HG02970 (cell line): Measurements from ENCODE around the gene ABHD5.
"Not testable (repeated sequence)": the region's sequence is repeated elsewhere in the genome, so short reads cannot be mapped to it uniquely, and the experiment has no call there.

Source experiments
- ATAC-seq: cut with Tn5 transposase; IDR thresholded peaks from one replicate; pipeline ENCODE4 v1.9.1; 2021; ENCODE audit warnings: mild to moderate bottlenecking, moderate library complexity, moderate number of reproducible peaks; ENCODE audit not compliant: unreplicated experiment, low FRiP score

The ABHD5 gene

DNA sequence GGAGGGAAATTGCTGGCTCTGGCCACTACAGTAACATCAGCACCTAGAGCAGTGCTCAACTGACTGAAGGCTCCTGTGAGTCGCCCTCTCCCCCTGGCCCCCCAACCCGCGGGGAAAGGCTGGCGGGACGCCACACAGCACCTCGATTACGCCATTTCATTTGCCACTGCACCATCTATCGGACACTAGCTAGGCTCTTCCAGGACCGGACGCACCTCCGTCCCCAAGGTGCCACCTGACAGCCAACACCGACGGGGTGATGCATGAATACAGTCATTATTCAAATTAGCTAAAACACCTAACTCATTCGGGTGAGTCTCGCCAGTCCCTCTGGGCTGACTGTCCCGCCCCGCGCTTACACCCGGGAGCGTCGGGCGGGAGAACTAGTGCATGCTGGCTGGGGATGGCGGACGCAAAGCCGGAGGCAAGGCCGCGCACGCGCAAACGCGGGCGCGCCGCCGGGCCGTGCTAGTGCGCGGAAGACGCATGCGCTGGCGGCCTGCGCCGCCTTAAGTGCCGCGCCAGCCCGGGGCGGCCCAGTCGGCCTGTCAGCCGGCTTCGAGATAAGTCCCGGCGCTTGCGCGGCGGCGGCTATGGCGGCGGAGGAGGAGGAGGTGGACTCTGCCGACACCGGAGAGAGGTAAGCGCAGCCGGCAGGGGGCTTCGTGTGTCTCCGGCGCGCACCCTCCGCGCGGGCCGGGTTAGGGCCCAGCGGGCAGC is at the start of gene ABHD5:
Gene ABHD5 (plus strand): TSS at position 539 of the 720 bp plus-strand sequence. CDS start 55 bp downstream, at position 594.
- ATAC-seq: peak; percentile 82

DNA sequence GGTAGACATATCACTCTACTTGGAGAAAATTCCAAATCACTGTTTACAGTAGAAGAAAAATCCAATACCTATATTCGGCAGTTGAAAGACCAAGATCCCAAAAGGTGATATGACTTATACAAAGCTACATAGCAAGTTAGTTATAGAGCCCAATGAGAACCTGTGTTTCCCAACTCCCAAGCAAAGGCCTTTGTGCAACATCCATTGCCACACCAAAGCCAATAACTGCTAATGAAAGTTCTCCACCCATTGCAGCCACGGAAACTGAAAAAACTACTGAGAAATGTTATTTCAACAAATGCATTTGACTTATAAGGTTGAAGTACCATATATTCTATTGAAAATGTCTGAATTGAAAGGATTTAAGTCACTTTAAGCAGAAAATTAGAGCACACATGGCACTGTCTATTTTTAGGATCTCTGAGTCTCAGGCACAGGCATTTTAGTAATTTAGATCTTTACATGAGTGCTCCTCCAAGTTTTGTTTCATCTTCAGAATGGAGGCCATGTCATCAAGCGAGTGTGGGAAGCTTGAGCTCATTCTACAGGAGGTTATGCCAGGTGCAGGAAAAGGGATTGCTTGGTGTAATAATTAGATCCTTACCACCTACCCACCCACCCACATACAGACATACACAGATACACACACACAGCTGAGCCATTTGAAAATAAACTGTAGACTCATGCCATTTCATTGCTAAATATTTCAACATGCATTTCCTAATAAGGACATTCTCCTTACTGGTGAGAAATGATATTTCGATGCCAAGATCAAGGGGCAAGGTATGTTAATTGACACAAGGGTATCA is 49.2 kb upstream of the ABHD5 start:
- no peak for ATAC-seq

DNA sequence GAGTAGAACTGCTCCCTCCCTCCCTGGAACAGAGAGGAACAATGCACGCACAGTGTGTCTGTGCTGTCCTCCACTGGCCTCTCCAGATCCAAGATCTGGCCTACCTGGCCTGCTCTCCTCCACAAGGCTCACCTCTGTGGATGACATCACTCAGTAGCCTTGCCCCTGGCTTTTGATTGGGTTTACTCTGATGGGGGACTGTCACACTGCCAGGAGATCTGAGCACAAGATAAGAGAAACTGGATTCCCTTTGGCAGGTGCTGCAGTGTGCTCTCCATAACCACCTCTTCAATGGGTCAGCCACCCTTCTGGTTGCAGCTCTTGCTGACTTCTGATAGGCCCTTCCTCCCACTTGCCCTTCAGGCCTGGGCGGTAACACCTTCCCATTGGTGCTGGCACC is 46.3 kb upstream of the ABHD5 start:
- ATAC-seq: no peak

DNA sequence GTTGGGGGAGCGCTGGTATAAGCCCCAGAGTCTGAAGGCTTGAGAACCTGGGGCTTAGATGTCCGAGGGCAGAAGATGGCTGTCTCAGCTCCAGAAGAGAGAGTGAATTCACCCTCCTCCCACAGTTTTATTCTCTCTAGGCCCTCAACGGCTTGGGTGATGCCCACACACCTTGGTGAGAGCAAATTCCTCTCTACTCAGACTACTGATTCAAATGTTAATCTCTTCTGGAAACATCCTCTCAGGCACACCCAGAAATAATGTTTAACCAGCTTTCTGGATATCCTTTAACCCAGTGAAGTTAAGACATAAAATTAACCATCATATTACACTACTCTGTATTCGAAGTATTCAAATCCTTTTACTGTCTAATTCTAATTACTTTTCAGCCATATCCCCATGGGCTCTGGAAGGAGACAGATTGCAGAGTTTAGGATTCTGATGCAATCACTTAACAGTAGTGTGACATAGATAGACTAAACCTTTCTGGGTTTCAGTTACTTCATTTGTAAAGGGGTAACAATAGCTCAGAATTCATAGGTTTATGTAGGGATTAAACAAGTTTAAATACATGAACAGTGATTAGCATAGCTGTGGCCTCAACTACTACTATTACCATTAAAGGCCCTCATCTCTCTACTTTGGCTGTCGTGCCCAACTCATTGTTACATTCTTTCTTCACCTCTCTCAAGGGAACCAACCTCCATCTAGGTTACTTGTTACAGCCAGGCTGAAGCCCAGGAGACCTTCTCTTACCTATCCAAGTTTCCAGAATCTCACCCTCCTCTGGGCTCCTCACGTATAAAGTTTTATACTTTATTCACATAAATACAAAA is 43.2 kb upstream of the ABHD5 start:
- no peak for ATAC-seq

DNA sequence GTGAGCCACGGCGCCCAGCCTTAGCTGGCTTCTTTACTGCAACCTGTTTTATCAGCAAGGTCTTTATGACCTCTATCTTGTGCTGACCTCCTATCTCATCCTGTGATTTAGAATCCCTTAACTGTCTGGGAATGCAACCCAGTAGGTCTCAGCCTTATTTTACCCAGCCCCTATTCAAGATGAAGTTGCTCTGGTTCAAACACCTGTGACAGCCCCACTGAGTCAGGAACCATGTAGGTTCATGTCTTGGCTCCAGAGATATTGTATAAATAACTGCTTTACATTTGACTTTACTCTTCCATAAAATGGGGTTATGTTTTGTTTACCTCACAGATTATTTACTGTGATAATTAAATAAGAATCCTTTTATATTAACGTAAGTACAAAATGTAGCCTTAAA is 41.8 kb upstream of the ABHD5 start:
- no peak for ATAC-seq

DNA sequence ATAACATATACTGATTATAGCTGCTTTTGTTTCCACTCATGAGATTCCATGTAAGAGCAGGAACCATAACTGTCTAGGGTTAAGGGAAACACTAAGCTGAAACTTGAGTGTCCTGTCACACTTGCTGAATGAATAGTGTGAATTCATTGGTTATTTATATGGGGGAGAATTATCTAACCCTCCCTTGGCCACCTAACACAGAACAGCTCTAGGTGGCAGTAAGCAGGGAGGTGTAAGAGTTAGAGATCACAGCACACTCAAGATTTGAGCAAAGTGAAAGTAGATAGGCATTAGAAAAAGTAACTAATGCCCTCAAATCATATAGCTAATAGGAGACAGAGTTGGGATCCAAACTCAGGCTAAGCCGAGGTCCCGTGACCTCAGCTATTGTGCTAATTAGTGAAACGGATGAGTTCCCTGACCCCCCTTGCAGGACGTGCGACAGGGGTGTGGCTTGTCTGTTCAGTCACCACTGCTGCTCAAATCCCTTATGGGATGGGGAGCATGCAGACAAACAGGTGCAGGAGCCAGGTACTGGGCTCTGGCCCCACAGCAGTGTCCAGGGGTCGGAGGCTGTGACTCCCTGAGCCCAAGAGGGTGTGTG is 41.3 kb upstream of the ABHD5 start:
- ATAC-seq: no peak

DNA sequence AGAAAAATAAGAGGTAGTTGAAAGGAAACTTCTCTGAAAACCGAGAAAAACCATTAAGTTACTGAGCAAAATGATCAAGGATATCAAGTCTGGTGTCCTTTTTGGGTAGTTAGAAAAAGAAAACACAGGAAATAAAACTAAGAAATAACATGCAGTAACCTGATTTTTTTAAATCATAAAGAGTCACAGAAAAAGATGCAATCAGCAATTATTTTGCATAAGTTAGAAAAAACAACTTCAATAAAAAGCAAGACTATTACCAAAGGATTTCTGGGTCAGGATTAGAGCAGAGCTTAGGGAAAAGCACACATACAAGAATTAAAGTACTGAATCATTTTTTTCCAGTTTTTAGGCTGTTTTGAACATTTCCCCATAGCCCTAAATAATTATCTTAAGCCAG is 40.4 kb upstream of the ABHD5 start:
- ATAC-seq: no peak

DNA sequence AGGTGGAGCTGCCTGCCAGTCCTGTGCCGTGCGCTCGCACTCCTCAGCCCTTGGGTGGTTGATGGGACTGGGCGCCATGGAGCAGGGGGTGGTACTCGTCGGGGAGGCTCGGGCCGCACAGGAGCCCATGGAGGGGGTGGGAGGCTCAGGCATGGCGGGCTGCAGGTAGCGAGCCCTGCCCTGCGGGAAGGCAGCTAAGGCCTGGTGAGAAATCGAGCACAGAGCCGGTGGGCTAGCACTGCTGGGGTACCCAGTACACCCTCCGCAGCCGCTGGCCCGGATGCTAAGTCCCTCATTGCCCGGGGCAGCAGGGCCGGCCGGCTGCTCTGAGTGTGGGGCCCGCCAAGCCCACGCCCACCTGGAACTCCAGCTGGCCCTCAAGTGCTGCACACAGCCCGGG is 34.3 kb upstream of the ABHD5 start:
- not testable (repeated sequence) for ATAC-seq

DNA sequence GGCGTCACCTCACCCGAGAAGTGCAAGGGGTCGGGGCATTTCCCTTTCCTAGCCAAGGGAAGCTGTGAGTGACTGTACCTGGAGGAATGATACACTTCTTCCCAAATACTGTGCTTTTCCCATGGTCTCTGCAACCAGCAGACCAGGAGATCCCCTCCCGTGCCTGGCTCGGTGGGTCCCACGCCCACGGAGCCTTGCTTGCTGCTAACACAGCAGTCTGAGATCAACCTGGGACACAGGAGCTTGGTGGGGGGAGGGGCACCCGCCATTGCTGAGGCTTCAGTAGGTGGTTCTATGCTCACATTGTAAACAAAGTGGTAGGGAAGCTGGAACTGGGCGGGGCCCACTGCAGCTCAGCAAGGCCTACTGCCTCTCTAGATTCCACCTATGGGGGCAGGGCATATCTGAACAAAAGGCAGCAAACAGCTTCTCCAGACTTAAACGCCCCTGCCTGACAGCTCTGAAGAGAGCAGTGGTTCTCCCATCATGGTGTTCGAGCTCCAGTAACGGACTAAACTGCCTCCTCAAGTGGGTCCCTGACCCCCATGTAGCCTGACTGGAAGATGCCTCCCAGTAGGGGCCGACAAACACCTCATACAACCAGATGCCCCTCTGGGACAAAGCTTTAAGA is 31.4 kb upstream of the ABHD5 start:
- ATAC-seq: no peak

DNA sequence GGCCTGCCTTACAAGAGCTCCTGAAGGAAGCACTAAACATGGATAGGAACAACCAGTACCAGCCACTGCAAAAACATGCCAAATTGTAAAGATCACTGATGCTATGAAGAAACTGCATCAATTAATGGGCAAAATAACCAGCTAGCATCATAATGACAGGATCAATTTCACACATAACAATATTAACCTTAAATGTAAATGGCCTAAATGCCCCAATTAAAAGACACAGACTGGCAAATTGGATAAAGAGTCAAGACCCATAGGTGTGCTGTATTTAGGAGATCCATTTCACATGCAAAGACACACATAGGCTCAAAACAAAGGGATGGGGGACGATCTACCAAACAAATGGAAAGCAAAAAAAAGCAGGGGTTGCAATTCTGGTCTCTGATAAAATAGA is 29.4 kb upstream of the ABHD5 start:
- not testable (repeated sequence) for ATAC-seq

DNA sequence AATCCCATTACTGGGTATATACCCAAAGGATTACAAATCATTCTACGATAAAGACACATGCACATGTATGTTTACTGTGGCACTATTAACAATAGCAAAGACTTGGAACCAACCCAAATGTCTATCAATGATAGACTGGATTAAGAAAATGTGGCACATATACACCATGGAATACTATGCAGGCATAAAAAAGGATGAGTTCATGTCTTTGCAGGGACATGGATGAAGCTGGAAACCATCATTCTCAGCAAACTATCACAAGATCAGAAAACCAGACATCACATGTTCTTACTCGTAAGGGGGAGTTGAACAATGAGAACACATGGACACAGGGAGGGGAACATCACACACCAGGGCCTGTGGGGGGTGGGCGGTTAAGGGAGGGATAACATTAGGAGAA is 25.7 kb upstream of the ABHD5 start:
- ATAC-seq: not testable (repeated sequence)

DNA sequence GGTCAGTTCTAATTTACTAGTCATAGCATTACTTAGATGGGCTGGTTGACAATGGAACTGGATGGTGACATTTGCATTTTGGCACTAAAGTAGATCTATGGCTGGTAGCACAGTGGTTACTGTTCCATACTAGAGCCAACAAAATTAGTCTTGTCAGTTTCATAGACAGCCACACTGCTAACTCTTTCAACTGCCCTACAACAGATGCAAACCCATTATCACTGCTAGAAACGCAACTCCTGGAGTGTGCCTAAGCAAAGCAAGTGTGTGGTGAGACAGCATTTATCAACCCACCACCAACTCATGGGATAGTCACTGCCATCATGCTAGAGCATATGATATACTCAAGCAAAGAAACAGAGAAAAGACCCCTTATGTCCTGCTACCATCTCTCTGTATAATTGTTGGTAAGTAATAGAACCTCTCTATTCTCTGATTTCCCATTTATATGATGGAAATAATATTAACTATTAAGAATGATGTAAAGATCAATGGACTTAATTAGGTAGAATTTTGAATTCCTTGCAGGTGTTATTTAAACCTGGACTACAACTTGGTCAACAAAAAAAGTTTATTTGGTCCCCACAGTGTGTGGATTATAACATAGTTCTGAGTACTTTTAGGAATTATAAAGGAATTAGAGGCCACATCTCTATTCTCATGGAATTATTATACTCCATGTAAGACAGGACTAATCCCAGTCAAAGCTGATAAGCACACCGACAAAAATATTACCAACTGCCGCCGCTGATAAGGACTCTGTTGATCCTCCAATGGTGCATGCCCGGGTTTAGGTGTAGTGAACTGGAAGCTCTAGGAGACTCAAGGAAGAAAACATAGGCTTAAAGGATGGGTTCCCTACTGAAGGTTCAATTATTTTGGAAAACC is 19.9 kb upstream of the ABHD5 start:
- ATAC-seq: no peak

DNA sequence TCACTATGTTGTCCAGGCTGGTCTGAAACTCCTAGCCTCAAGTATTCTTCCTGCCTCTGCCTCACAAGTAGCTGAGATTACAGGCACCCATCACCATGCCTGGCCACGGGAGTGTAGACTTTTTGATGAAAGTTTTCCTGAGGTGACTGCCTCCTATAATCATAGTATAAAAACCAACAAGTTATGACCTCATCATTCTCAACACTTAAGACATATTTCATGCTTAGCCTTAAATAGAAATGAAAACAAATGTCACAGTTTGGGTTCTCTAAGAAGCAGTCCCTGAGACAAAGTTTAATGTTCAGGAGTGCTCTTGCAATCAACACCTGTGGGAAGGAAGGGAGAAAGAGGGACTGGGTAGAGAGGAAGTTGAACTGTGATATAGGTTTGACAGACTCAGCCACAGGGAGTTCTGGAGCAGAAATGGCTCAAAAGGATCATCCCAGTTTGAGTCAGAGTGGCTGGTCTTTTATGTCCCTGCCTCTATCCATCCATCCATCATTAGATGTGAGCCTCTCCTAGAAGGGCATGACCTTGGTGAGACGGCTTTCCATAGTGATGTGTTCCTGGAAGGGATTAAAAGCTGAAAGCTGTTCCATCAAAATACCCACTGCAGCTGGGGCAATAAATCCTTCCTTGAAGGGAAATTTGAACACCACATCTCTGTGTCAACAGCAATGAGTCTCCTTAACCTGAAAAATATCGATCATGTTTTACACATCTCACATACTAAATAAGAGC is 16.2 kb upstream of the ABHD5 start:
- no peak for ATAC-seq

DNA sequence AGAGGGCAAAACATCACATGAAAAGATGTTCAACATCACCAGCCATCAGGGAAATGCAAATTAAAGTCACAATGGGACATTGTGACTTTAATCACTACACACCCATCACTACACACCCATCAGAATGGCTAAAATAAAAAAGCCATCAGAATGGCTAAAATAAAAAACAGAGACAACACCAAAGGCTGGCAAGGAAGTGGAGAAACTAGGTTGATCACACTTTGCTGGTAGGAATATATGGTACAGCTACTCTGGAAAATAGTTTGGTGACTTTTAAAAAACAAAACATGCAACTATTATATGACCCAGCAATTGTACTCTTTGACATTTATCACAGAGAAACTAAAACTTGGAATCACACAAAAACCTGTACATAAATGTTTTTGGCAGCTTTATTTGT is 15.1 kb upstream of the ABHD5 start:
- no peak for ATAC-seq

DNA sequence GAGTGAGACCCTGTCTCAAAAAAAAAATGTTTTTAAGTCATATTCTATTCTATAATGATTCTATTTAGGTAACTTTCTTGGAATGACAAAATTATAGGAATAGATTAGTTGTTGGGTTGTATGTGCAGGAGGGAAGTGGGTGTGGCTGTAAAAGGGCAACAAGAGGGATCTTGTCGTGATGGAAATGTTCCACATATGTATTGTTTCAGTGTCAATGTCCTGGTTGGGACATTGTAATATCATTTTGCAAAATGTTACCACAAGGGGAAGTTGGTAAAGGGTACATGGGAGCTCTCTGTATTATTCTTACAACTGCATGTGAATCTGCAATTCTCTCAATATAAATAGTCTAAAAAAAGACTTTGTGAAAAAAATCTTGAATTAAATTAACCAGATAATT is 14.3 kb upstream of the ABHD5 start:
- ATAC-seq: no peak

DNA sequence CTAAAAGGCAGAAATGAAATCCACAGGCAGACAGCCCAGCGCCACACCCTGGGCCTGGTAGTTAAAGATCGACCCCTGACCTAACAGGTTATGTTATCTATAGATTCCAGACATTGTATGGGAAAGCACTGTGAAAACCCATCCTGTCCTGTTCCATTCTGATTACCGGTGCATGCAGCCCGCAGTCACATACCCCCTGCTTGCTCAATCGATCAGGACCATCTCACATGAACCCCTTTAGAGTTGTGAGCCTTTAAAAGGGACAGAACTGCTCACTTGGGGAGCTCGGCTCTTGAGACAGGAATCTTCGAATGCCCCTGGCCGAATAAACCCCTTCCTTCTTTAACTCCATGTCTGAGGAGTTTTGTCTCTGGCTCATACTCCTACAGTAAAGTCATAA is 12.4 kb upstream of the ABHD5 start:
- not testable (repeated sequence) for ATAC-seq

DNA sequence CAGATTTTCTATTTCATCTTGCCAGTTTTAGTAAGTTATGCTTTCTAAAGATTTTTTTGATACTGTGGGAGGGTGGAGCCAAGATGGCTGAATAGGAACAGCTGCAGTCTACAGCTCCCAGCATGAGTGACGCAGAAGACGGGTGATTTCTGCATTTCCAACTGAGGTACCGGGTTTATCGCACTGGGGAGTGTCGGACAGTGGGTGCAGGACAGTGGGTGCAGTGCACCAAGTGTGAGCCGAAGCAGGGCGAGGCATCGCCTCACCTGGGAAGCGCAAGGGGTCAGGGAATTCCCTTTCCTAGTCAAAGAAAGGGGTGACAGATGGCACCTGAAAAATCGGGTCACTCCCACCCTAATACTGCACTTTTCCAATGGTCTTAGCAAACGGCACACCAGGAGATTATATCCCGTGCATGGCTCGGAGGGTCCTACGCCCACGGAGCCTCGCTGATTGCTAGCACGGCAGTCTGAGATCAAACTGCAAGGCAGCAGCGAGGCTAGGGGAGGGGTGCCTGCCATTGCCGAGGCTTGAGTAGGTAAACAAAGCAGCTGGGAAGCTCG is 11.8 kb upstream of the ABHD5 start:
- ATAC-seq: not testable (repeated sequence)

DNA sequence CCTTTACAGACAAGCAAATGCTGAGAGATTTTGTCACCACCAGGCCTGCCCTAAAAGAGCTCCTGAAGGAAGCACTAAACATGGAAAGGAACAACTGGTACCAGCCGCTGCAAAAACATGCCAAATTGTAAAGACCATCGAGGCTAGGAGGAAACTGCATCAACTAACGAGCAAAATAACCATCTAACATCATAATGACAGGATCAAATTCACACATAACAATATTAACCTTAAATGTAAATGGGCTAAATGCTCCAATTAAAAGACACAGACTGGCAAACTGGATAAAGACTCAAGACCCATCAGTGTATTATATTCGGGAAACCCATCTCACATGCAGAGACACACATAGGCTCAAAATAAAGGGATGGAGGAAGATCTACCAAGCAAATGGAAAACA is 9.9 kb upstream of the ABHD5 start:
- ATAC-seq: not testable (repeated sequence)
